ENCODE data around the gene APBB1. TPM values are rescaled to one million over a fixed set of nuclear protein-coding genes. Genes with fewer than 3 reads are reported as not detected.

APBB1 gene
- total and polyA plus RNA-seq, 2 of the 4 experiments (the other 2 are of a cell fraction), result 39.4 to 44.1 TPM

DNA sequence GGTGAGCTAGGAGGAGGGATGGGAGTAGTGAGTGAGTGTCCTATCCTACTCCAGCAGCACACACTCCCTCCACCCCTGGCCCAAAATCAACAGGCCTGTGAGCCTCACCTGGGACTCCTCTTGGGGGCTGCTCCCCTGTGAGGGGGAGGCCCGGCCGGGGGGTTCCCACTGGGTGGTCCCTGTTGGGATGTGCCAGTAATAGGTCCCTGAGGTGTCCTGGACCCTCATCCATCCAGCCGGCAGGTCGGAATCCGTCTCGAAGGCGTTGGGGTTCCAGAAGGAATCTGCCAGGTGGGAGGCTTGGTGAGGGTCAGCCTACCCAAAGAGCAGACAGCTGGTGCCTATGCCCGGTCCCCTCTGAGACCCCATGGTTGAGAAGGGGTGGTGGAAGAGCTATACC lies 15.4 kb downstream of the APBB1 start:
- Histone ChIP-seq H3K9ac (ENCODE audit: low read depth, low read length) (no peak overlapping the region), H3K56ac (ENCODE audit: extremely low read depth, insufficient read depth, low read length) (no peak overlapping the region), H4K20me1 (ENCODE audit: insufficient read depth, low read length) (peaks cover 8% of the 10 kb centered on the region; the same call in 1 of the 2 replicates), H3K9me3 (ENCODE audit: control insufficient read depth, insufficient read depth, low read length) (no peaks in the 10 kb centered on the region), H3K27ac (ENCODE audit: insufficient read depth, low read length) (no peak overlapping the region), H4K91ac (ENCODE audit: insufficient read depth, low read depth, low read length) (no peak overlapping the region), H3K18ac (ENCODE audit: low read depth, low read length) (no peak overlapping the region), H3K14ac (replicated peaks; ENCODE audit: low read depth, low read length) (no peak overlapping the region), H4K5ac (ENCODE audit: low read depth, low read length) (no peak overlapping the region), H3K9me1 (ENCODE audit: insufficient read depth, low read length) (peaks cover 33% of the 10 kb centered on the region), H2BK15ac (ENCODE audit: low read depth, low read length) (no peak overlapping the region), H3K4me3 (ENCODE audit: insufficient read depth, low read depth, low read length) (no peak overlapping the region), H2BK5ac (ENCODE audit: low read depth, low read length, poor library complexity, severe bottlenecking) (no peak overlapping the region), H2AK5ac (ENCODE audit: low read depth, low read length) (no peak overlapping the region), H3K79me1 (ENCODE audit: low read depth in 1 of 2, low read length in 2 of 2) (peaks cover 4 to 17% of the 10 kb centered on the region in 2 experiments), H3K23ac (ENCODE audit: low read depth, low read length) (no peak overlapping the region), H4K8ac (ENCODE audit: low read depth in 2 of 2, low read length in 2 of 2) (no peak overlapping the region), H3K4me2 (ENCODE audit: low read depth, low read length) (no peak overlapping the region), H3K4me1 (ENCODE audit: control insufficient read depth, insufficient read depth, low read length) (peaks cover 8% of the 10 kb centered on the region), H3K36me3 (ENCODE audit: control insufficient read depth, insufficient read depth, low read length) (peaks cover 22% of the 10 kb centered on the region; the same call in 1 of the 2 replicates), H2BK120ac (ENCODE audit: low read depth, low read length) (no peak overlapping the region), H3K27me3 (ENCODE audit: control insufficient read depth, insufficient read depth, low read length) (no peaks in the 10 kb centered on the region), H3K4ac (ENCODE audit: low read depth, low read length) (no peak overlapping the region), H2AK9ac (replicated peaks; ENCODE audit: low read depth, low read length, poor library complexity) (no peak overlapping the region), H2AFZ (replicated peaks; ENCODE audit: low read length, poor library complexity) (no peak overlapping the region), H2BK20ac (ENCODE audit: low read depth, low read length) (no peak overlapping the region)
- CTCF ChIA-PET, result interaction anchor here (0.8 kb wide), 1 partner anchor 24 kb away, joined by 3 read pairs; no protein-coding TSS in a partner anchor
- POLR2A ChIA-PET (ENCODE audit: unreplicated experiment), result interaction anchor here (0.5 kb wide), 1 partner anchor 13 kb away, joined by 5 read pairs; the partner anchor contains the start of gene SMPD1
- TF ChIP-seq POLR2A (IDR thresholded peaks at IDR 0.05; ENCODE audit: low read depth, low read length) (no peak), RCOR1 (IDR thresholded peaks at IDR 0.05; ENCODE audit: insufficient replicate concordance, low read length) (no peak), BHLHE40 (IDR thresholded peaks at IDR 0.05; ENCODE audit: low read depth, low read length) (no peak), MAFK (IDR thresholded peaks at IDR 0.05; ENCODE audit: low read depth, low read length) (no peak), SMC3 (IDR thresholded peaks at IDR 0.05; ENCODE audit: low read depth, low read length) (no peak), NFE2L2 (IDR thresholded peaks at IDR 0.05; ENCODE audit: low read depth, low read length) (no peak), CTCF (conservative IDR thresholded peaks at IDR 0.05; ENCODE audit: low read depth, low read length) (no peak), MAZ (IDR thresholded peaks at IDR 0.05; ENCODE audit: borderline replicate concordance, low read depth, low read length) (no peak), MXI1 (IDR thresholded peaks at IDR 0.05; ENCODE audit: borderline replicate concordance, low read depth, low read length) (no peak), ELK1 (IDR thresholded peaks at IDR 0.05; ENCODE audit: borderline replicate concordance, low read depth, low read length) (no peak), FOS (IDR thresholded peaks at IDR 0.05; ENCODE audit: low read depth, low read length) (no peak), RFX5 (IDR thresholded peaks at IDR 0.05; ENCODE audit: low read depth, low read length) (no peak), CEBPB (IDR thresholded peaks at IDR 0.05; ENCODE audit: low read depth, low read length) (no peak)
- TF ChIP-seq, protein P1, sequence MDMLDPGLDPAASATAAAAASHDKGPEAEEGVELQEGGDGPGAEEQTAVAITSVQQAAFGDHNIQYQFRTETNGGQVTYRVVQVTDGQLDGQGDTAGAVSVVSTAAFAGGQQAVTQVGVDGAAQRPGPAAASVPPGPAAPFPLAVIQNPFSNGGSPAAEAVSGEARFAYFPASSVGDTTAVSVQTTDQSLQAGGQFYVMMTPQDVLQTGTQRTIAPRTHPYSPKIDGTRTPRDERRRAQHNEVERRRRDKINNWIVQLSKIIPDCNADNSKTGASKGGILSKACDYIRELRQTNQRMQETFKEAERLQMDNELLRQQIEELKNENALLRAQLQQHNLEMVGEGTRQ (IDR thresholded peaks at IDR 0.05; ENCODE audit: low read depth, low read length), result no peak
- no CpG with 5 or more reads among the region's 8 CpGs for WGBS, 2 experiments (ENCODE audit: extremely low coverage in 2 of 2, insufficient read length in 1 of 2)
- no peak for DNase-seq
- ATAC-seq (ENCODE audit: low read depth), result no peak
- dilution Hi-C loops (cut with HindIII; ENCODE audit: low sequenced_read_pairs, unreplicated experiment) (no loop called here), in situ Hi-C loops (cut with MboI; ENCODE audit: low sequenced_read_pairs) (no loop called here), intact Hi-C loops (cut with micrococcal nuclease) (no loop called here)
- BruUV-seq (replicated peaks), result no TSS peak
